ENCODE data around the gene PDCD1.

Gene PDCD1

GRCh38 chr2:241904011-241904718 lies 45.5 kb upstream of the PDCD1 start:
- TF ChIP-seq, protein P1, sequence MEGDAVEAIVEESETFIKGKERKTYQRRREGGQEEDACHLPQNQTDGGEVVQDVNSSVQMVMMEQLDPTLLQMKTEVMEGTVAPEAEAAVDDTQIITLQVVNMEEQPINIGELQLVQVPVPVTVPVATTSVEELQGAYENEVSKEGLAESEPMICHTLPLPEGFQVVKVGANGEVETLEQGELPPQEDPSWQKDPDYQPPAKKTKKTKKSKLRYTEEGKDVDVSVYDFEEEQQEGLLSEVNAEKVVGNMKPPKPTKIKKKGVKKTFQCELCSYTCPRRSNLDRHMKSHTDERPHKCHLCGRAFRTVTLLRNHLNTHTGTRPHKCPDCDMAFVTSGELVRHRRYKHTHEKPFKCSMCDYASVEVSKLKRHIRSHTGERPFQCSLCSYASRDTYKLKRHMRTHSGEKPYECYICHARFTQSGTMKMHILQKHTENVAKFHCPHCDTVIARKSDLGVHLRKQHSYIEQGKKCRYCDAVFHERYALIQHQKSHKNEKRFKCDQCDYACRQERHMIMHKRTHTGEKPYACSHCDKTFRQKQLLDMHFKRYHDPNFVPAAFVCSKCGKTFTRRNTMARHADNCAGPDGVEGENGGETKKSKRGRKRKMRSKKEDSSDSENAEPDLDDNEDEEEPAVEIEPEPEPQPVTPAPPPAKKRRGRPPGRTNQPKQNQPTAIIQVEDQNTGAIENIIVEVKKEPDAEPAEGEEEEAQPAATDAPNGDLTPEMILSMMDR (IDR thresholded peaks at IDR 0.05; ENCODE audit: insufficient read depth, low read length, missing control alignments), result no peak
- CTCF ChIA-PET, result interaction anchor here (1.2 kb wide), 1 partner anchor 26 kb away, joined by 3 read pairs; no protein-coding TSS in a partner anchor

DNA sequence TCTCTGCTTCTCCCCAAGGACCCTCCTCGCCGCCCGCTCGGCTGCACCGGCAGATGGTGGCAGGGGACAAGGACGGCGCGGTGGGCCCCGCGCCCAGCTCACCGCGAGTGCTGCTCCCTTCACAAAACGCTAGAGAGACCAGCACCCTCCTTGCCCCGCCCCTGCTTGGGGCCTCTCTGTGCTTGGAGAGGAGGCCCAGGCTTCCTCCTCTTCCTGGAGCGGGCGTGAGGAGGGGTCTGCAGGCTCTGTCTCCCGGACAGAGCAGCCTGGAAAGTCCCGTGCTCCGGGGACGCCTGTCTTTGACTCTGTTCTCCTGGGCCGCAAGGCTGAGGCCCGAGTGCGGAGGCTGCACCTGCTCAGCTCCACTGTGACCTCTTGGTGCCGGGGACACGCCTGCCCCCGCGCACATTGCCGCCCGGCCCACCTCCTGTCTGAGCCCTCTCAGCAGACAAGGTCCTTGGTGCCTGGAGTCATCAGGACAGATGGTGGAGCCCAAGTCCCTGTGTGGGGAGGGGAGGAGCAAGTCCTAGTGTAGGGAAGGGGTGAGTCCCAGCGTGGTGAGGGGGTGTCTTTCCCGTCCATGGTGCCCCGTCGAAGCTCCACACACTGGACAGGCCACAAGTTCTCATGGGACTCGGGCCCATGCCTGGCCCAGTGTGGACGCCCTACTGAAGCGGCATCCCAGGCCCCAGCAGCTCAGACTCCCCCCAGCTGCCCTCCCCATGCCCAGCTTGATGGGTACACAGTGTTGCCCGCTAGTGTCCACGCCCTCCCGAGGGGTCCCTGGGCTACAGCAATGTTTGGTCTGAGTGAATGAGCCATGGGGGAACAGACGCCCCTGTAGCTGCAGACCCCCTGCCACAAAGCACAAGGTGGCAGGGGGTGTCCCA lies 44.7 kb upstream of the PDCD1 start:
- no peak for DNase-seq (ENCODE audit: low read depth, low spot score)
- TF ChIP-seq, protein P1 (IDR thresholded peaks at IDR 0.05; ENCODE audit: insufficient read depth, low read length, missing control alignments), result no peak
- ChIA-PET CTCF (interaction anchor here (1.2 kb wide), 1 partner anchor 25 kb away, joined by 3 read pairs; no protein-coding TSS in a partner anchor), POLR2A (no interaction called here)
- no peak overlapping the region for H3K4me3 ChIP-seq (ENCODE audit: low read depth, low read length)

More at GRCh38 chr2:241904011-241904718, 45.5 kb upstream of the PDCD1 start:
- POLR2A ChIA-PET, result no interaction called here
- no peak for DNase-seq (ENCODE audit: low read depth, low spot score)
- H3K4me3 ChIP-seq (ENCODE audit: low read depth, low read length), result no peak overlapping the region

- ChIA-PET POLR2A (no interaction called here), CTCF (interaction anchor here (1.2 kb wide), 1 partner anchor 24 kb away, joined by 3 read pairs; no protein-coding TSS in a partner anchor)
- no peak for DNase-seq (ENCODE audit: low read depth, low spot score)
- TF ChIP-seq, protein P1 (IDR thresholded peaks at IDR 0.05; ENCODE audit: insufficient read depth, low read length, missing control alignments), result no peak
- no peak overlapping the region for H3K4me3 ChIP-seq (ENCODE audit: low read depth, low read length)
Observed at GRCh38 chr2:241902357-241902991, 43.8 kb upstream of the PDCD1 start.

GRCh38 chr2:241901500-241902351 lies 43.0 kb upstream of the PDCD1 start:
- ChIA-PET POLR2A (no interaction called here), CTCF (no interaction called here)
- H3K4me3 ChIP-seq (ENCODE audit: low read depth, low read length), result no peak overlapping the region; the same call in 1 of the 2 replicates
- DNase-seq (ENCODE audit: low read depth, low spot score), result no peak
- TF ChIP-seq, protein P1 (IDR thresholded peaks at IDR 0.05; ENCODE audit: insufficient read depth, low read length, missing control alignments), result no peak

DNA sequence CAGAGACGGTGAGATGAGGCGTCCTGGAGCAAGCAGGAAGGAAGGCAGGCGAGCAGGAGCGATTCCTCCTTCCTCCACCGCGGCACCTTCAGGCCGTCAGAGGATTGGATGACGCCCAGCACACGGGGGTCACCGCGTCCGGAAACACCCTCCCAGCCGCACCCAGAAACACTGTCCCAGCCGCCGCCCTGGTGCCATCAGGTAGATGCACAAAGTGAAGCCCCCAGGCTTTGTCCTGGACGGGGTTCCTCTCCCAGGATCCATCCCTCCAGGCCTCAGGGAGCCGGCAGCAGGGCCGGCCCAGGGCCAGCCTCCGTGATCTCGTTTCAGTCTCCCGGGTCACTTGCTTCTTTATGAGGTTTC lies 42.3 kb upstream of the PDCD1 start:
- CTCF ChIA-PET, result no interaction called here
- no peak overlapping the region for H3K4me3 ChIP-seq (ENCODE audit: low read depth, low read length)
- no peak for DNase-seq (ENCODE audit: low read depth, low spot score)
- TF ChIP-seq, protein P1 (IDR thresholded peaks at IDR 0.05; ENCODE audit: insufficient read depth, low read length, missing control alignments), result no peak
- POLR2A ChIA-PET, result no interaction called here

All from AG04449 (cell line).